SK-N-MC (cell line): ENCODE data around the gene ISLR2.

Experiments used
- EZH2 ChIP-seq: fragments of 200-600 bp; sonication (generic); IDR thresholded peaks from one replicate; pipeline ENCODE4 v1.6.1; 2017; ENCODE audit warnings: antibody characterized with exemption
- FOXP2 ChIP-seq: optimal IDR thresholded peaks from 2 replicates; pipeline ENCODE3; 2011; ENCODE audit warnings: mild to moderate bottlenecking, moderate library complexity; ENCODE audit not compliant: insufficient read depth; ENCODE audit errors: extremely low read length, control extremely low read depth
- POLR2AphosphoS5 ChIP-seq: IDR thresholded peaks from 2 replicates; pipeline ENCODE4 v1.6.1; 2012; ENCODE audit warnings: mild to moderate bottlenecking, low read depth, low read length, borderline replicate concordance

DNA sequence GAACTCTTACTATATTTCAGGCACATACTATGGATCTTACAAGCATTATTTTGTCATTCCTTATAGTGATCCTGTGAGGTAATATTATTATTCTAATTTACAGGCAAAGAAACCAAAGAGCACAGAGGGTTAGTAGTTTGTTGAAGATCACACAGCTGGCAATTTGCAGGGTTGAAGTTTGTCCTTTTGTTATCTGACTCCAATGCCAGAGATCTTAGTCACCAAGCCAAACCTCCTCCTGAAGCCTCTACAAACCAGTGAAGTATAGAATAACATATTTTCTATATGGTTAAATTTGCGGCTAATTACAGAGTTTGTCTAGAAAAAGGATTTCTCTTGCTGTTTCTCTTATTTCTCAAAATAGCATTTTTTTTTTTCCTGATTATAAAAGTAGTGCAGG is 11.2 kb downstream of the ISLR2 start:
- TF ChIP-seq POLR2AphosphoS5 (no peak), EZH2 (no peak), FOXP2 (no peak)
